Non-pigmented ciliary epithelial cell (primary cell): Measurements from ENCODE around the gene AUTS2.

Source experiments
- DNase-seq: peaks from one replicate; pipeline ENCODE4 v3.0.0-alpha.2; 2010; ENCODE audit warnings: low read depth

Gene AUTS2

DNA sequence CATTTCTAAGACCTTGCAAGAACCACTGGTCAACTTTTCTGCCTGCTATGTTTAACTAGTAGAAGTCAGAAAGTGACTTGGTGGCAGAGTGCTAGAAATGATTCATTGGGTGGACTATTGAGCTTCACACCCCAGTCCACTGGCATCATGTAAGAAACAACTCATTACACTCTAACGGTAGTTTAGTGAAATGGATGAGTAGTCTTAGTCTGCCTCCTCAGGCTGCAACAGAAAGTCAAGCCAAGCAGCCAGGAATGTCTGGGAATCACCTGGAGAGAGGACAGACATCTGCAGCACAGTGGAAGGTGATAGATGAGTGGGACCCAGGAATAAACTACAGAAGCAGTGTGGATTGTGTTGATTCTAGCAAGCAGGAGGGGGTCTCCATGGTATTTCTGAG lies 125.4 kb downstream of the AUTS2 start:
- no peak for DNase-seq

DNA sequence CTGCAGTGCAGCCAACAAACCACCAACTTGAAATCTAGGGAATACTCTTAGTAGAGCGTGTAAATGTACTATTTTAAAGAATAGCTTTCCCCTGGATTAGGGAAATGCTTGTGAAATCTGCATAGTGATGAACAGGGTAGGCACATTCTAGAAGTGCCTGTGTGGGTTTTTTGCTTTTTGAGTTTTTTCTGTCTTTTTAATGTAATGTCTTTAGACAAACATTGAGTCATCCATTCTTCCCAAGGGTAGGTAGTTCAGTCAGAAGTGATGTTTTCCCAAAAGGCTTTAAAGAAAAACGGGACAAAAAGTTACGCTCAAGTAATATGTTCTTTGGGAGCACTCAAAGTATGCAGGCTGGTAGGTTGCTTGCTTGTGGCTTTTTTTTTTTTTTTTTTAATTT lies 130.0 kb downstream of the AUTS2 start:
- DNase-seq: no peak

DNA sequence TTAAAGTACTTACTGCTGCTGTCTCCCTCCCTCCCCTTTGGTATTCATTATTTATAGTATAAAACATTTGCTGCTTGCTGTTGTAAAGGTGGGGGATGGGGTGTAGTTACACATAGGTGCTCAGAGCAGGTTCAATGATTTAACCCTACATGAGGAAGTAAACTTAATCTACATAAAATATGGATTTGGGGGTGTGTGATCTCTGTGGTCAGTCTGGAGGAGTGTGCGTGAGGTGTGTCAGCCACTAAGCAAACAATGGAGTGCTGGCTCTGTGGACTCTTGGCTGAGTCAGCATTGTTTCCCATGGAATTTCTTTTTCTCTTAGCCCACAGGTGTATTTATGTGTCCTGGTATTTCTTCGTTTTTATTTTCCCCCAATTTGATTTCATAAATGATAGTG lies 133.9 kb downstream of the AUTS2 start:
- no peak for DNase-seq

DNA sequence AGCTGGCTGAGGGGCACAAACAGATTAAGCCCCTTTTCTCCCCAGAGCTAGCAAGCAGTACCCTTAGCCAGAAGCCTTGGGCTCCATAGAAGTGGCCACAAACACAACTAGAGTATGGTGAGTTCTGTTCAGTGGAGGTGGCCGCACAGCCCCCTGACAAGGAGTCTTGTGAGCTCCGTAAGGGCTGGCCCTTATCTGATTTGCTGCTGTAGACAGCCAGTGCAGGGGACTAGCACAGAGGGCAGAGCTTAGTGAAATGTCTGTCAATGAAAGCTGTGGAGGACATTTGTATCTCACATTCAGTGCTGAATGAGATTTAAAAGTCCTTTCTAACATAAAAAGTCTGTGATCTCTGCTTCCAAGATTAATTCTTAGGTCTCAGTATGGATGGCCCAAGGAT lies 137.3 kb downstream of the AUTS2 start:
- DNase-seq: no peak

DNA sequence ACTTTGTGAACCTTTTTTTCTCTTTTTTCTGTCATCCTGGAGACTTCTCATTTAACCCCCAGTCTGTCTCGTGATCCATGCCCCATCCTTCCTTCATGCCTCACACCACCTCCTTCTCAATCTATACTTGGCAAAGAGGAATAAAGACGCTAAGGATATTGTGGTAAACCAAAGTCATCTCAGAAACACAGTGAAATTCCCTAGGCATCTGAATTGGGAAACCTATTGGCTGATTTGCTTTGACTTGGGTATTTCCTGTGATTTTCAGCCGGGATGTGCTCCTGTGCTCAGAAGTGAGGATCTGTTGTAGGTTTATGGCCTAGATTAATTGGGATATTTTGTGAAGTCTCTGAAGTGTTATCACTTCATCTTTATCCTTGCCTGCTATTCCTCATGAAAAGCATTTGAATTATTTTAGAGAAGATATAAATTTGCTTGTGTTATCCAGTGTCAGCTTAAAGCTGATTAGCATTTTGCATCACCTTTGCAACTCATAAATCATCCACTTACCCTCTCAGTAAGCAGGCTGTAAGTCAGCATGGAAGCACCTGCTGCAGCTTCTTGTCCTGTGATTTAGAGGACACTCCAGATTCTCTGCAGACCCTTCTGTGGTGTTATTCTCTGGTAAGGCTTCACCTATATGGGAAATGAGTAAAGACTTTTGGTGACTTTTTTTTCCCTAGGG lies 138.0 kb downstream of the AUTS2 start:
- DNase-seq: no peak

DNA sequence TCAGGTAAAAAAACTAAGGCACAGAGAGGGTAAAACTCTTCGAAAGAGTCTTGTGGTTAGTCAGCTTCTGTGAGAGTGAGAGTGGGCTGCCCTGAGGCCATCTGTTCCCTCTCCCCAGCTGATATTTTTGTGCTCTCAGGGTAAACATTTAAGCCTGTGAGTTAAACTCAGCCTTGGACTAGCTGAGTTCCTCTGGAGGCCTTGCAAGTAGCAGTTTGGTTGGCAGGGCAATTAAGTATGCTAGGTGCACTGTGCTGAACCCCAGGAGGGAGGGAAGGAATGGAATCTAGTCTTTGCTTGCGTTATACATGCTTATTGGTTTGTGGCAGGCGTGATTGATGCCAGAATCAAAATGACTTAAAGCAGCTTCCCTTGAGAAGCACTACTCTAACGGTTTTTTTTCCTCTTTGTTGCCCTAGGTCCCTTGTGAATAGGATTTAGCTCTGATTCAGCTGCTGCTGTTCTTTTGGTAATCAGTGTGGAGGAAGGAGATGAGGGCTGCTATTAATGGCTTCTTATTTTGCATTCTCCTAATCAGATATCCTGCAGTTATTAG lies 140.2 kb downstream of the AUTS2 start:
- DNase-seq: no peak

DNA sequence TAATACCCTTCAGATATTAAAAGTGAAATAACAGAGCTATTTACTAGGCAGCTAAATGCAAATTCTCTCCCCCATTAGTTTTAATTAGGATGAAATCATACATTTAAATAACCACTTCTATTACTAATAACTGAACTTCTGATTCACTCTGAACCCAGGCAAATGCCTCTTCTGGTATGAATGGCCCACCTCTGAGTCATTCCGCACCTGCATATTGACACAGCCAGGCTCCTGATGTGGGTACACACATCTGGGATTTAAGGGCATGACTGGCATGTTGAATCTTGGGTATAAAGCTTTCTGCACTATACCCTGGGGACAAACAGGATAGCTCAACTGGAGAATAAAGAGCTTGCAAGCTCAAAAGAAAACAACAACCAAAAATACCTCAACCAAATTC lies 140.9 kb downstream of the AUTS2 start:
- DNase-seq: no peak

DNA sequence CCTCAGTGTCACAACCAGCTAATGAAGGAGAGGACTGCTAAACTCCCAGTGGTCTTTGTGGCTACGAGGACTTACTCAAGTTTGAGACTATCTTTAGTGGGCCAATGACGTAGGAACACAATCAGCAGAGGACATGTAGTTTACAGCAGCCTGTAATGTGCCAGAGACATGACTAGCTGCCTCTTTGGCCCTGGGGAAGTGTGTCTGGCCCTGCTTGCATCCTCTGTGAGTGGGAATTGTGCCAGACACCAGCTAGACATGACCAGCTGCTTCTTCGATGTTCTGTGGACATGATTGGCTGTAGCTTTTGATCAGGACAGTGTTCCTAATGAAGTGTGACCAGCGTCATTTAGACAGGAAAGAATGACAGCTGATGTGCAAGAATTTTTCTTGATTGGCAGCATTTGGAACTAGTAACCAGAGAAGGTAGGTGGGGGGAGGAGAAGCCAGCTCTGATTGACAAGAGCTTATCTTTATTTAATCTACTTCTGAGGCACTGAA lies 141.7 kb downstream of the AUTS2 start:
- DNase-seq: no peak

DNA sequence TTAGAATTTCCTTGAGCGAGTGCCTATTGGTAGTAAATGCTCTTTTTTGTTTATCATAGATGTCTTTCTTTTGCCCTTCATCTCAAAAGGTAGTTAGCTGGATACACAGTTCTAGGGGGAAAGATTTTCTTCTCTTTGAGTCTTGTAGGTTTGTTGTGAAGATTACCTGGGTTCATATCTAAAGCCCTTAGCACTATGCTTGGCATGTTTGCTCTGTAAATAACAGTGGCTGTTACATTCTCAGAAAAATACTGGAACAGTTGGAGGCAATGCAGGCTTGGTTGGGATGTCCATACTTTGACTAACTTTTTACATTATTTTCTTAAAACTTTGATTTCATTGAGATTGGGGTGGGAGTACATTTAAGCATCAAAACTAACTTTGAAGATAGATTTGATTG lies 144.0 kb downstream of the AUTS2 start:
- no peak for DNase-seq

DNA sequence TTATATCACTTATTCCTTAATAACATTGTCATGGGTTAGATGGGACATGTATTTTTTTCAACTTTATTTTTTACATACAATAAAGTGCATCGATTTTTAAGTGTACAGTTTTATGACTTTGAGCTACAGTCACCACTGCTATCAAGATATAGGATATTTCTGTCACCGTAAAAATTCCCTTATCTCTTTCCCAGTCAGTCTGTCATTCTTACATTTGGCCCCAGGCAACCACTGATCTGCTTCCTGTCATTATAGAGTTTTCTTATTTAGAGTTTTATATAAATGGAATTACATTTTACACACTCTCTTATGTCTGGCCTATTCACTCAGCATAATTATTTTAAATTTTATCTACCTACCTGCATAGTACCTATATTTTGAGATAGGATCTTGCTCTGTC lies 145.2 kb downstream of the AUTS2 start:
- DNase-seq: no peak

DNA sequence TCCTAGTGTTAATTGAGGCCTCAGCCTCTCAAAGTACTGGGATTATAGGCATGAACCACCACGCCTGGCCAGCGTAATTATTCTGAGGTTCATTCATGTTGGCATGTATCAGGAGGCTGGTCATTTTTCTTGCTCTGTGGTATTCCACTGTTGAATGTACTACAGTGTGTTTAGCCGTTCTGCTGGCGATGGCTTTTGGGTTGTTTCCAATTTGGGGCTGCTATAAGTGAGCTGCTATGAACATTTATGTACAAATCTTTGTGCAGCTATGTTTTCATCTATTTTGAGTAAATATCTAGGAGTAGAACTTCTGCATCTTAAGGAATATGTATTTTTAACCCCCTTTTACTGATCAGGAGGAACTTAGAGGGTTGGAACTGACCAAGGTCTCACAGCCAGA lies 145.8 kb downstream of the AUTS2 start:
- no peak for DNase-seq

DNA sequence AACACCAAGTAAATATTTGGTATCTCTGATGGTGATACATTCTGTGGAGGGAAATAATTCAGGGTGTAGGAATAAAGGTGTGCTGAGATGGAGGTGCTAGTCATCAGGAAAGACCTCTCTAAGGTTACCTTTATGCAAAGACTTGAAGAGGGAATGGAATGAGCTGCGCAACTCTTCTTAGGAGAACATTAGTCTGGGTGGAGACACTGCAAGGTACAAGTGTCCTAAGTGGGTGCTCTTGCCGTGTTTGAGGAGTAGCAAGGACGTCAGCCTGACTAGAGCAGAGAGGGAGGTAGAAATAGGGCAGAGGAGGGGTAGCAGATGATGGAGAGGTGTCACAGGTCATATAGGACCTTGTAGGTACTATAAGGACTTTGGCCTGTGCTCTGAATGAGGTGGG lies 148.1 kb downstream of the AUTS2 start:
- no peak for DNase-seq

DNA sequence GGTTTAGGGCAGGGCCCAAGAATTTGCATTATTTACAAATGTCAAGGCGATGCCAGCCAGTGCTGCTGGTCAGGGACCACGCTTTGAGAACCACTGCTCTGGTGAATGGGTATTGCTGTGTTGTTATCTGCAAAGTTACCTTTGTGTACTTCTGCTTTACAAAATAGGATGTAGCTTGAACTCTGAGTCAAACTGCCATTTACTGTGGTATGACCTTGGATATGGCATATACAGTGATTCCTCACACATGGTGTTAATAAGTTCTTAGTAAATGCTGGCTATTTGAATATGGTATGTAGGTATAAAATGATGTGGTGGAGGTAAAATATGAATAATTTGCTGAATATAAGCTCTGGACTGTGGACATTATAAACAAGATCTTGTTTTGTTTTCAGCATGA lies 148.9 kb downstream of the AUTS2 start:
- no peak for DNase-seq

DNA sequence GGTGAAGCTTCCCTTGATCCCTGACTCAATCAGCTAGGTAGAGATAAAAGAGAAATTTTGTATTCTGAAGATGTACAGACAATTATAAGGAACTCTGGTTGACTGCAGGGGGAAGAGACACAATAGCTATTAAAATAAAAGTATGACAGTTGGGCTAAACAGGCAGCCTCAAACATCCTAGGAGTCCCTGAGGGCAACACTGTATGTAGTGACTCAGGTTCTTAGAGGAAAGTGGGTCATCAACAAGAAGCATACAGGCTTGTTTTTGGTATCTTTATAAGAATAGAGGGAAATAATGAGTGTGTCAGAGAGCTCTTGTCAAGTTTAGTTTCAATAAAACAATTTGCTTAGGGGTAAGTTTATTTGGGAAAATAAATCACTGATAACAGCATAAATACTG lies 150.3 kb downstream of the AUTS2 start:
- DNase-seq: no peak

DNA sequence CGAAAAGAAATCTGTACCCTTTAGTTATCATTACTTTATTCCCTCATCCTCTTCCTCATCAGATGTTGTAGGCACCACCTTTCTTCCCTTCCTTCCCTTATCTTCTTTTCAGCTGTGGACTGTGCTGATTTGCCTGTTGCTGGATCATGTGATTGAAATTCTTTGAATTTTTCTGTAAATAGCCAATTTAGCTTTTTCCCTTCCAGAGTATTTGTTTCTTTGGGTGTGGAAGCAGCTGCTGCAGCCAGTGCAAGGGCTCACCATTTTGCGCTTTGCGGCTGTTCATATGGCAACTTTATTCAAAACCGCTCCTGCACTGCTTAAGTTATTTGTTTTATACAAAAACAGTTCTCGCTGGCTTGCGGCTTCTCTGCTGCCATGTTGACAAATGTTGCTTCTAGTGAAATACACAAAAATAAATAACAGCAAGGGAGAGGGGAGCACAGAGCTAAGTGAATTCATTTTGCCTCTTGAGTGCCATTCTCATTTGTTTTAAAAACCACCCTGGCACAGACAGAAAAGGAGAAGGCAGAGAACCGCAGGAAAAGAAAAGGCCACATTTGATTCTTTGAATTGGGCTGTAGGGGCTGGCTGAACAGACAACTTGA lies 151.2 kb downstream of the AUTS2 start:
- no peak for DNase-seq

DNA sequence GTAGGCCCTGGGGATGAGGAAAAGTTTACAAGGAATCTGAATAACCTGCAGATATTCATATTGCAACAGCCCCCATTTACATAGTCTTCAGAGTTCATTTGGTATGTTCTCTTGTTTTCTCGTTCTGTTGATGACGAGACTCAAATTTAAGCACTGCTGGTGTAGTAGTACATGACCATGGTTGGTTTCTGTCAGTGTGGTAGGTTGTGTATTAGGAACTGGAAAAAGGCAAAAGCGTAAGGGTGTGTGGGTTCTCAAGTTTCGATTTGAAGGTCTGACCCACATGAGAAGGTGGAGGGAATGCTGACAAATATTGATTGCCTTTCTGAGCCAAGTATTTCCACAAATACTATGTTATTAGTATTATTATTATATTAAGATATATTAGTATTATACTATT lies 151.7 kb downstream of the AUTS2 start:
- no peak for DNase-seq

DNA sequence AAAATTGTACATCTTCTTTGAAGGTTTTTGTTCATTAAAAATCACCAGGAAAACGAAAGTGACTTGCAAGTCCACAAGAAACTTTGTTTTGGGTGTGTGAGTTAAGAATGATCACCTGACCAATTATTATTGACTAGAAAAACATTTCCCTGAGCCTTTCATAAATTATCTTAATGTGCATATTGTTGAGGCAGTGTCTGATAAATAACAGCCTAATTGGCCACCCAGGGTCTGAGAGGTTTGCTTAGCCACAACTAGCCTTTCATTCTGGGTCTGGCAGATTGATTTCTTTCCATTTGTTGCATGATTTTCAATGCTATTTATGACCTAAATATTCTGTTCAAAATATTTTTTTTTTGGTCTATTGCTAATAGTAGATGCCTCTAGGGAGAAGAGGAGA lies 152.8 kb downstream of the AUTS2 start:
- no peak for DNase-seq

DNA sequence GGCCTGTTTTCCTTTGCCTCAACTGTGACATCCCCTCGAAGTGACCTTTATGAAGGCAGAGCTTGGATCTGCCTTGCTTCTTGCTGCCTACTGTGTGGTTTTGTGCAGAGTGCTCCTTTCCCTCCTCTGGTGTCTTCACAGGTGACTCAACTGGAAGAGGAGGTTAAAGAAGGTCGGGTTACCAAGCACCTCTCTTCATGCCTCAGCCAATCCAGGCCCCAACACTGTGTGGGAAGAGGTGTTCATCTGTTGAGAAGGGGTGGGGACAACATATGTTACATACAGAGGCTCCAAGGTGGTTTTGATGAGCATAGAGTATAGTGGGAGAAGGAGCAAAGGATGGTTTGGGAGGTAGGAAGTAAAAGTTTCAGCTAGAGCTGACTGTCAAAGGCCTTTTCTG lies 155.7 kb downstream of the AUTS2 start:
- DNase-seq: no peak

DNA sequence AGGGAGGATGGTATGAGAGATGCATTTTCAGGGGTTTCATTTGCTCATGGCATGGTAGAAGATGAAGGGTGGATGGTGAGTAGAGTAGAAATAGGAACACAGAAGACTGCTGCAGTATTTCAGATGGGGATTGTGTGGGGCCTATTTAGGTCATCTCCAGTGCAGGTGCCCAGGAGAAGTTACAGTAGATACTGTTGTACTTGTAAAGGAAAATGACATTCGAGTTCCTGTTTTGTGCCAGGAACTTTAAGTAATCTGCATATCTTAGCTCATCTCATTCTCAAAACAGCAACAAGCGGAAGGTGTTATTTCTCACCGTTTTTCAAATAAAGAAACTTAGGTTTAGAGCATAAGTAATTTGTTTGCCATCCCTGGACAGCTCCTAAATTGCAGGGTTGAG lies 156.2 kb downstream of the AUTS2 start:
- DNase-seq: no peak

DNA sequence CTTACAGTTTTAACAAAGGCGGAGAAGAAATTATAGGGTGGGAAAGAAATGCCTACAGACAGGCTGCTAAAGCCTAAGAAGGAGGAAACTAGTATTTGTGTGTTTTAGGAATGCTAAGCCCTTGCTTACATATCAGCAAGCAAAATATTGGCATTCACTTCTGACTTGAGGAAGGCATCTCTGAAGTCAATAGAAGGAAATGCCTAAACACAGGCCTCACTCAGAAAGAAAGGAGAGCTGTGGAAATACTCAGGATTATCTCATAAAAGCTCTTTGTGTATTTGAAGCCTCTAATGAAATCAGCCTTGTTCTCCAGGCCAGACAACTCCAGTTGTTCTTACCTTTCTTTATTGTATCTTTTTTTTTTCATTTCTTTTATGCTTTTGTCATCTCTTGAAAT lies 158.0 kb downstream of the AUTS2 start:
- DNase-seq: no peak

DNA sequence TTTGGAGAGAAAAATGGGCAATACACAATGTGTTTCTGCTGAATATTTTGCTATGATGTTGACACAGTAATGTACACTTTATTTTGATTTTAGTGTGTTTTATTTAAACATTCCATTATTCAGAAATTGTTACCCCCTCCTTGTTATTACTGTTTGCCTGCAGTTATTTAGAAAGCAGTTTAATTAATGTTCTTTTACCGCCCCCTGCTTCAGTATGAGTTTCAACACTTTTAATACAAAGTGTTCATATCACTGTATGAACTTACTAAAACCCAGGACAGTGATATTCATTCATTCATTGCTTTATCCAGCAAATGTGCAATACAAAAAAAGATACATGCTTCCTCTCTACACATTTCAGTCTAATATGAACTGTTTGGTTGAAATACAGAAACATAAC lies 159.3 kb downstream of the AUTS2 start:
- no peak for DNase-seq

DNA sequence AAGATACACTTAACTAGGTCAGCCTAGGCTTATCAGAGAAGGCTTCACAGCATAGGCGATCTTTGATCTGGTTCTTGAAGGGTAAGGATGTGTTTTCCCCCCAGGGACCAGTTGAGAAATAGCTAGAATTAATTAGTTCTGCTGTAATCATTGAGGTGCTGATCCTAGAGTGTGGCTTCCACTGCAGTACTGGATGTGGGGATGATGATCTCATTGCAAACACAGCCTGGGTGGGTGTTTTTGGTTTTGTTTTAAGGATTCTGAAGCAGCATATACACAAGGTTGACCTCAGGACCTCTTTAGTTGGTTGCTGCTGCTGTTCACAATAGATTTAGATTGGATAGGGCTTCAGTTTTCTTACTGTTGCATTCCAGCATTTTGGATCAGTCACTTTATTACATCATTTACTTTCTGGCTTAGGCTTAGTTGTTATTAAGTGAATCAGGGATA lies 159.7 kb downstream of the AUTS2 start:
- no peak for DNase-seq

DNA sequence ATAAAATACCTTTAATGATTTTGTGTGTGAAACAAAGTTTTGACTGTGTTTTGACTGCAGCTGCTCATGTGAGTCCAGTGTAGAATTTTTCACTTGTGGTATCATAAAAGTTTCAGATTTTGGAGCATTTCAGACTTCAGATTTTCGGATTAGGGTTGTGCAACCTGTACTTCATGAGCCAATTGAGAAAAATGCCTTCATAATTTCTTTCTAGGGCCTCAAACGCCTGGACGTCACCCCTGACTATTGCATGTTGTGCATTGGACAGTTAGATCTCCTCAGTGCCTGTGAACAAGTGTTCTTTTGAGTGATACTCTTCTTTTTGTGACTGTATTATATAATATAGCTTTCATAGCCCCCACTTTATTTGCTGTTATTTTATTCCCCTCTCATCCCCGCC lies 161.1 kb downstream of the AUTS2 start:
- DNase-seq: no peak
